Measurements from ENCODE around the gene LAMB1.
"Not testable (repeated sequence)": the region's sequence is repeated elsewhere in the genome, so short reads cannot be mapped to it uniquely, and the experiment has no call there.

The LAMB1 gene

DNA sequence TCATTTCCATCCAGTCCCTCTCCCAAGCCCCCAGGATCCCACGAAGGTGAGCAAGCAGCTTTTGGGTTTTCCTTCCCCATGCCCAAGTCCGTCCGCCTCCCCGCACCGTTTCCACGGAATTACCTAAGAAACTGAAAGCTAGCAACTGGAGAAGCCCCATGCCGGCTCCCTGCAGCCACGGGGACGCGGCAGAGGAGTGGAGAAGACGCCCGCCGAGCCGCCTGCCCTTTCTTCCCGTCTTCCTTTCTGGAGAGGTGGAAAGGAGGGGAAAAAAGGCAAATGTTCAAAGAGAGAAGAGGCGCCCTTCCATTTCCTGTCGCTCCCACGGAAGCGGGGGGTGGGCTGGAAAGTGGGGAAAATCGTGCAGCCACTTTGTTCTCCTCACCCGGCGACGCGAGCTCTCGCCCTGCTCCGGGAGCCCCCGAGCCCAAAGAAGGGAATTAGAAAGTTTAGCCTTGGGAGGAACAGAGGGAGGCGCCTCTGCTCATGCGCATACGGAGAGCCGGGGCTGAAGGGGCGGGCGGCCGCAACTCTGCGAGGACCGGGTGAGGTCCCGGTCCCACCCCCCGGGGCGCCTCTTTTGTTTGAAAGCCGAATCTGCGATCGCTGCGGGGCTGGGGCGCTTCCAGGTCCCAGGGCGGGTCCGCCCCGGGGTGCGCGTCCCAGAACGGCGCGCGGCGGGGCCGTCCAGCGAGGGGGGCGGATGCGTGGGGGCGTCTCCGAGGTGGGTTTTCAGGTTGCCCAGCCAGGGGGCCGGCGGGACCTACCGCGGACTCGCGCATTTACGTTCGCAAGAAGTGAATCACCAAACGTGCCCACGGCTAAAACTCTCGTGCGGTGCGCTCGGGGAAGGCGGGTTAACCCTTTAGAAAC lies at the start of gene LAMB1:
TSS of gene LAMB1 (minus strand) at position 436 of the 873 bp plus-strand sequence. CDS start at position 160, 276 bp downstream.
- DNase-seq (ENCODE audit: extremely low read depth in 1 of 2, low read depth in 1 of 2) = no peak

DNA sequence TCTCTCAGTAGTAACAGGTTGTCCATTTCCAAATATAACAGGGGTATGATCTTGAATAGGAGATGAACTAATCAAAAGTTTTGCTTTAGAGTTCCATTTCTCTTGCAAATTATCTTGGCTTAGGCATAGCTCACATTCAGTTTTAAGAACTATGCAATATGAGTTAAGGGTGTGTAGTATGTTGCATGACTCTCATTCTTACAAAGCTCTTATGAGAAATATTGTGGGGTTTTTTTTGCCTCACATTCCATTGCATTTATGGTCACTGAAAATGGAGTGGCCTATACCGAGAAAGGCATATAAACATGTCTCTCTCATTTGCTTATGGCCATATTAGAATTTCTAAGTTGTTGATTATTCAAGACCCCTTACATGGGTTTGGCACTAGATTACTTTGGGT lies 48.5 kb upstream of the LAMB1 start:
- no peak for DNase-seq (ENCODE audit: extremely low read depth in 1 of 2, low read depth in 1 of 2)

- DNase-seq (ENCODE audit: extremely low read depth in 1 of 2, low read depth in 1 of 2) = no peak
Observed at GRCh38 chr7:108049962-108050361, 47.0 kb upstream of the LAMB1 start.

DNA sequence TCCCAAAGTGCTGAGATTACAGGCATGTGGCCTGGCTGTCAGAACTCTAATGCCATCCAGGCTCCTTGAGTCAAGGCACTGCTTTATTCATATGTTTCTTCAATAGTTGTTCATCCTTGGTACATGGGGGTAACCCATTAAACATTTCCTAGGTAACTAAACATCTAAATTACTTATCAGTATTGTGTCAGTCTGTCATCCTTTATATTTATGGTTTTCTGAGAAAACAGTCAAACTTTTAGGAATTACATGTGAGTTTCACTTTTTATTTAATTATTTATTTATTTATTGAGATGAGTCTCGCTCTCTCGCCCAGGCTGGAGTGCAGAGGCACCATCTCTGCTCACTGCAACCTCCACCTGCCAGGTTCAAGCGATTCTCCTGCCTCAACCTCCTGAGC lies 45.5 kb upstream of the LAMB1 start:
- DNase-seq (ENCODE audit: extremely low read depth in 1 of 2, low read depth in 1 of 2) = no peak

- no peak for DNase-seq (ENCODE audit: extremely low read depth in 1 of 2, low read depth in 1 of 2)
Observed at GRCh38 chr7:108046952-108047506, 44.1 kb upstream of the LAMB1 start.

GRCh38 chr7:108045669-108046068 lies 42.7 kb upstream of the LAMB1 start:
- DNase-seq (ENCODE audit: extremely low read depth in 1 of 2, low read depth in 1 of 2) = no peak

DNA sequence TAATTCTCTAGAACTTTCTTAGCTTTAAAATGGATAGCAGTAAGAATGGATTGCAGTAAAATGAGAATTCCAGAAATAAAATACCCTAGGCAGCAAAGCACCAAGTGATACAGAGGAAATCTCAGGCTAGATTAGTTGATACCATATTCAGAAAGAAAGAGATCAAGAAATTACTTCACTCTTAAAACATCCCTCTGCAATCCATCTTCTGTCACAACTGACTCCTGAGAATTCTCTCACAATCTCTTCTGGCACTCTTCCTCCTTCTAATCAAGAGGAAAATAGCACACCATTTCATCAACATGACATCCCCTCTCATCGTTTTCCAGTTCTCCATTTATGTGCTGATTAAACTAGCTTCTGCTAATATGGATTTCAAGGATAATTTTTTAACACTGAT lies 42.2 kb upstream of the LAMB1 start:
- DNase-seq (ENCODE audit: extremely low read depth in 1 of 2, low read depth in 1 of 2) = no peak

GRCh38 chr7:108044345-108044744 lies 41.4 kb upstream of the LAMB1 start:
- no peak for DNase-seq (ENCODE audit: extremely low read depth in 1 of 2, low read depth in 1 of 2)

GRCh38 chr7:108038986-108039385 lies 36.0 kb upstream of the LAMB1 start:
- no peak for DNase-seq (ENCODE audit: extremely low read depth in 1 of 2, low read depth in 1 of 2)

GRCh38 chr7:108037741-108038140 lies 34.8 kb upstream of the LAMB1 start:
- DNase-seq (ENCODE audit: extremely low read depth in 1 of 2, low read depth in 1 of 2) = no peak

DNA sequence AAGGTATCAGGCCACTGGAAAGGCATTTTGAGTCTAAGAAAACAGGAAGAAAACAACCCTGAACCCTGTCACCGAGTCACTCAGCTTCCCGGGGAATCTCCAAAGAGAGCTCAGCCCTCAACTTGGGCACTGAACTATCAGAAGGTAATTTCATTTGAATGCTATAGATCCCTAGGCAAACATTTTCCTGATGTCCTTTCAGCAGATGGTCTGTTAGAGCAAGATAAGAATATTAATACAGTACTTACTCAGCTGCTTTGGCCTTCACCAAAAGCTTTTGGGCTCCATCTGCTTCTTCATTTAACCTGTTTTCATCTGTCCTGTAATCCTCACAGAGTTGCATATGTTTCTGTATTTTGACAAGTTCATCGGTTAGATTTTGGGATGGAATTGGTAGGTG lies 34.2 kb upstream of the LAMB1 start:
- no peak for DNase-seq (ENCODE audit: extremely low read depth in 1 of 2, low read depth in 1 of 2)

DNA sequence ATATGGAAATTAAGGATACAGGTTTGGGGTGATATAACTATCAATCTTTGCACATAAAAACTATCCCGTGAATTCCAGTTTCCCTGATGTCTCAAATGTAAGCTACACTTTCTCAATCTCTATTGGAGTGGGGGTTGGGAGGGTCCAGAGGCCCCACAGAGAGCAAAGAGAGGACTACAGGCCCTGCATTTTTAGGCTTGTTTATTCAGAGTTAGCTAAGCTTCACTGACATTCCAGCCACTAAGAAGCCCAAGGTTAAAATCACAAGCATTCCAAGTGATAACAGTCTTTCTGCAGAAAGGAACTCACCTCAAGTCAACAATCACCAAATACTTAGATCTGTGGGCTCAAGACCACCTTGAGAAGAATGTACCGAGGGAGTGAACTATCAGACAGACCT lies 31.6 kb upstream of the LAMB1 start:
- DNase-seq (ENCODE audit: extremely low read depth in 1 of 2, low read depth in 1 of 2) = no peak

- DNase-seq (ENCODE audit: extremely low read depth in 1 of 2, low read depth in 1 of 2) = no peak
Observed at GRCh38 chr7:108033776-108034497, 31.0 kb upstream of the LAMB1 start.

DNA sequence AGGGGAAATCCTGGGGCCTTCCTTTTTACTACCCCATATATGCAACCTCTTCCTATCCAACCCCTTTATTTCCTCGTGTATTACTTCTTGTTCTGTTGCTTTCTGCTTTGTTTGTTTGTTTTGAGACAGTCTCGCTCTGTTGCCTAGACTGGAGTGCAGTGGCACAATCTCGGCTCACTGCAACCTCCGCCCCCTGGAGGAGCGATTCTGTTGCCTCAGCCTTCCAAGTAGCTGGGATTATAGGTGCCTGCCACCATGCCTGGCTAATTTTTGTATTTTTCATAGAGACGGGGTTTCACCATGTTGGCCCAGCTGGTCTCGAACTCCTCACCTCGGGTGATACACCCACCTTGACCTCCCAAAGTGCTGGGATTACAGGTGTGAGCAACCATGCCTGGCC lies 30.3 kb upstream of the LAMB1 start:
- DNase-seq (ENCODE audit: extremely low read depth in 1 of 2, low read depth in 1 of 2) = not testable (repeated sequence)

DNA sequence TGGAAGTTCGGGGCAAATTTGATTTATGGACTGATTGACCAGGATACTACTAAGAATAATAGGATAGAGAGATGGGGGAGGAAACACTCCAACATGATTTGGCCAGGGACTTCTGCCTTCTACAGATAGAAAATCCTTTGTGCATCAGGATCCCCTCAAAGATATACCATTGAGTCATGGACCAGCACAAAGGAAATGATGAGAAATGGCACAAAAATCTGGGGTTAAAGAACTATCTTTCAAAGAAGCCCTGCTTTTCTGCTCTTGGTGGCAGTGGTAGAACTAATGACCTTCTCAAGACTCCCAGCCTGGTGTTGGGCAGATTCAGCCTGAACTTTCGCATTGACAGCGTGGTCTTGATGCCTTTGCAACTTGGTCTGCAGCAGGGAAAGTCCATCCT lies 27.6 kb upstream of the LAMB1 start:
- no peak for DNase-seq (ENCODE audit: extremely low read depth in 1 of 2, low read depth in 1 of 2)

DNA sequence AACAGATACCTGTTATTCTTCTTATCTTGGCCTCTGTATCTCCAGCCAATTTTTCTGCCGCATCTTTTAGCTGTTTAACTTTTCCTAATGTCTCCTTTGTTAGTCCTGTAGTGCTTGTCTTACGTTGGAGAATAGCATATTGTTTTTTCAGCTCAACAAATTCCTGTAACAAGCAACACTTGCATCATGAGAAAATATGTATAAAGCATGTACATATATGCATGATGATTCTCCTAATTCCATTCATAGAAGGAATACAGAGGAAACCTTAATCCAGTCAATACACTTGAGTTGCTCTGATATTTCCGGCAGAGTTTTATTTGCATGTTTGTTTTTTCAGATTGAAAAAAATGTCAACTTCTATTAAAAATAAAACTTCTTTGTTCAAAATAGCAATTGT lies 26.1 kb upstream of the LAMB1 start:
- DNase-seq (ENCODE audit: extremely low read depth in 1 of 2, low read depth in 1 of 2) = no peak

DNA sequence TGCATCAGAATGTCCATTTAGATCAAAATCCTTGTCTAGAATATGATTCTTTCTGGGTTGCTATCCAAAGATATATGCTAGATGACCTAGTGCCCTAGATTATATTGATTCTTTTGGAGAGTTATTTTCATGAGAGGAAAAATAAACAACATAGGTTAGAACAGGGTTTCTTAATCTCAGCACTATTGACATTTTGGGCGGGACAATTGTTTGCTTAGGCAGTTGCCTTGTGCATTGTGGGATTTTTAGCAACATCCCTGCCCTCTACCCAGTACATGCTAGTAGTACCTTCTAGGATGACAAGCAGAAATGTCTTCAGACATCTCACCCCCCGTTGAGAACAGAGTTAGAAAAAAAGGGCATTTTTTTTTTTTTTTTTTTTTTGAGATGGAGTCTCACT lies 25.1 kb upstream of the LAMB1 start:
- DNase-seq (ENCODE audit: extremely low read depth in 1 of 2, low read depth in 1 of 2) = no peak

DNA sequence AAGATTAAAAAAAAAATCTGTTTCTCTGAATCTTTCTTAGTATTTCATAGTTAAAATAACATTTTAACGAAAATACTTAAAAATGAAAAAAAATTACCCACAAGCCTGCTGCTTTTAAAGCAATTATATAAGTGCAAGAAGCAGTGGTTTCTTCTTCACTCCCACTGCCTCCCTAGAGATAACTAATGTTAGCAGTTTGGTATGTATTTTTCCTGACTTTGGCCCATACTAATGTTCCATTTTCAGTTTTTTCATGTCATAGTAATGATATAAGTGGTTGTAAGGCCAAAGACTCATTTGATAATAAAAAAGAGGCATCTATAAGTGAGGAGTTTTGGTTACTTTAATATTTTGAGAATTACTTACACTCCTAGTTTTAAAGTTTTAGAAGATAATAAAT lies 24.3 kb upstream of the LAMB1 start:
- no peak for DNase-seq (ENCODE audit: extremely low read depth in 1 of 2, low read depth in 1 of 2)

- DNase-seq (ENCODE audit: extremely low read depth in 1 of 2, low read depth in 1 of 2) = no peak
Observed at GRCh38 chr7:108026647-108027046, 23.7 kb upstream of the LAMB1 start.

DNA sequence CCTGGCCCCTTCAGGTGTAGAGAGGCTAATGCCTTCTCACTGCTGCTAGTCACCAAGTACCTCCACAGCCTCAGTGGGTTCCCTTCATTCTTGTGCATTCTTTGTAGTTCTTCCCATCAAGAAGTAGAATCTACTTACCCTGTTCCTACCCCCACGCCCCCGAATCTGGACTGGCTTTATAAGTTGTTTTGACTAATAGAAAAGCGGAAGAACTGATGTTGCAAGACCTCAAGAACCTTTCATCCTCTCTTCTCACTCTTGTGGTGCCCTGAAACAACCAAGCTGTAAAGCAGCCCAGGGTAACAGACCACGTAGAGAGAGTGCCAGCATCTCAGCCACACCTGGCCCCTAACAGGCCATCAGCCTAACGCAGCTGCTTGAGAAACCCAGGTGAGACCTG lies 23.2 kb upstream of the LAMB1 start:
- no peak for DNase-seq (ENCODE audit: extremely low read depth in 1 of 2, low read depth in 1 of 2)

GRCh38 chr7:108024538-108024937 lies 21.6 kb upstream of the LAMB1 start:
- DNase-seq (ENCODE audit: extremely low read depth in 1 of 2, low read depth in 1 of 2) = no peak

DNA sequence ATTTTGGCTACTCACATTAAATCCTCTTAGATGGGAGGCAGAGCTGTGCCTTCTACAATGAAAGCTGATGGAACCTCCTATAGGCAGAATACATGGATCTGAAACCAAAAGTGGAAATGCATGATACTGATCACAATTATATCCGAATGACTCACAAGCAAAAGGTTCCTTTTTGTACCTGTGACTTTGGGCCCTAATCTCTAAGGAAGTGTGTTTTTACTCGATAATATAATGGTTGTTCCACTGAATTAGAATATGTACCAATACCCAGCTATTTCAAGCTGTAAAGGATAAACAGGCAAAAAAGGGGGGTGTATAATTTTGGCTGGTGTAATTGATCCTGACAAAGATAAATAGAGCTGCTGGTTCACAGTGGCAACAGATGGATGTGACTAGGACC lies 17.6 kb upstream of the LAMB1 start:
- no peak for DNase-seq (ENCODE audit: extremely low read depth in 1 of 2, low read depth in 1 of 2)

Measured in activated CD8-positive, alpha-beta memory T cell treated with anti-CD3 and anti-CD28 coated beads for 1 hour (primary cell).